22Rv1 (cell line): ENCODE data around the gene PTCHD1.

Source experiments
- H3K27ac ChIP-seq: fragments of 450-650 bp; 2 replicates; pipeline ENCODE4 v1.5.1; 2017
- ZFX ChIP-seq: fragments of 450-650 bp; IDR thresholded peaks from 2 replicates; pipeline ENCODE4 v1.6.1; 2017; ENCODE audit warnings: antibody characterized with exemption, borderline replicate concordance
- TF ChIP-seq, protein P1 (sequence below): fragments of 450-650 bp; IDR thresholded peaks from 2 replicates; pipeline ENCODE4 v1.5.1; 2017; ENCODE audit warnings: mild to moderate bottlenecking

Gene PTCHD1

GRCh38 chrX:23451266-23451665 lies 116.6 kb downstream of the PTCHD1 start:
- TF ChIP-seq, protein P1, sequence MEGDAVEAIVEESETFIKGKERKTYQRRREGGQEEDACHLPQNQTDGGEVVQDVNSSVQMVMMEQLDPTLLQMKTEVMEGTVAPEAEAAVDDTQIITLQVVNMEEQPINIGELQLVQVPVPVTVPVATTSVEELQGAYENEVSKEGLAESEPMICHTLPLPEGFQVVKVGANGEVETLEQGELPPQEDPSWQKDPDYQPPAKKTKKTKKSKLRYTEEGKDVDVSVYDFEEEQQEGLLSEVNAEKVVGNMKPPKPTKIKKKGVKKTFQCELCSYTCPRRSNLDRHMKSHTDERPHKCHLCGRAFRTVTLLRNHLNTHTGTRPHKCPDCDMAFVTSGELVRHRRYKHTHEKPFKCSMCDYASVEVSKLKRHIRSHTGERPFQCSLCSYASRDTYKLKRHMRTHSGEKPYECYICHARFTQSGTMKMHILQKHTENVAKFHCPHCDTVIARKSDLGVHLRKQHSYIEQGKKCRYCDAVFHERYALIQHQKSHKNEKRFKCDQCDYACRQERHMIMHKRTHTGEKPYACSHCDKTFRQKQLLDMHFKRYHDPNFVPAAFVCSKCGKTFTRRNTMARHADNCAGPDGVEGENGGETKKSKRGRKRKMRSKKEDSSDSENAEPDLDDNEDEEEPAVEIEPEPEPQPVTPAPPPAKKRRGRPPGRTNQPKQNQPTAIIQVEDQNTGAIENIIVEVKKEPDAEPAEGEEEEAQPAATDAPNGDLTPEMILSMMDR, result 0 out of 2 replicates have a peak, but pooled peaks have one; percentile 11
- TF ChIP-seq ZFX, result no peak
- H3K27ac ChIP-seq, result no peak overlapping the region
